GM18870 (cell line): Measurements from ENCODE around the gene KIR2DL4.
"Not testable (repeated sequence)": the region's sequence is repeated elsewhere in the genome, so short reads cannot be mapped to it uniquely, and the experiment has no call there.

Source experiments
- ATAC-seq: cut with Tn5 transposase; IDR thresholded peaks from one replicate; pipeline ENCODE4 v1.9.1; 2021; ENCODE audit warnings: moderate library complexity; ENCODE audit not compliant: unreplicated experiment

The KIR2DL4 gene

GRCh38 chr19:54804101-54804500, 691 bp downstream of the KIR2DL4 start:
- no peak for ATAC-seq

GRCh38 chr19:54804571-54804970, 1.2 kb downstream of the KIR2DL4 start:
- no peak for ATAC-seq

- no peak for ATAC-seq
These were observed 2.5 kb downstream of the KIR2DL4 start for GRCh38 chr19:54805665-54806515.

GRCh38 chr19:54806516-54806838, 3.1 kb downstream of the KIR2DL4 start:
- ATAC-seq = no peak

GRCh38 chr19:54814571-54814970, 11.2 kb downstream of the KIR2DL4 start:
- not testable (repeated sequence) for ATAC-seq

- ATAC-seq = not testable (repeated sequence)
These were observed 12.8 kb downstream of the KIR2DL4 start, which contains the start of gene KIR3DL1 for GRCh38 chr19:54816251-54816650. KIR3DL1 (plus strand) TSS chr19:54816468.

GRCh38 chr19:54817670-54818536, 14.5 kb downstream of the KIR2DL4 start:
- ATAC-seq = no peak

GRCh38 chr19:54824416-54824815, 21.0 kb downstream of the KIR2DL4 start:
- ATAC-seq = not testable (repeated sequence)

- ATAC-seq = not testable (repeated sequence)
These were observed 21.9 kb downstream of the KIR2DL4 start for GRCh38 chr19:54825326-54825725.

- ATAC-seq = not testable (repeated sequence)
These were observed 24.7 kb downstream of the KIR2DL4 start for GRCh38 chr19:54828064-54828463.

- ATAC-seq = not testable (repeated sequence)
These were observed 29.1 kb downstream of the KIR2DL4 start, which contains the start of gene KIR2DS4 for GRCh38 chr19:54832496-54832895. KIR2DS4 (plus strand) TSS chr19:54832676.

- not testable (repeated sequence) for ATAC-seq
These were observed 31.7 kb downstream of the KIR2DL4 start for GRCh38 chr19:54835126-54835525.

GRCh38 chr19:54837522-54837921, 34.1 kb downstream of the KIR2DL4 start:
- not testable (repeated sequence) for ATAC-seq

GRCh38 chr19:54843171-54843570, 39.8 kb downstream of the KIR2DL4 start:
- not testable (repeated sequence) for ATAC-seq

- ATAC-seq = not testable (repeated sequence)
These were observed 46.7 kb downstream of the KIR2DL4 start, which contains the start of gene KIR3DL2 for GRCh38 chr19:54850061-54850640. KIR3DL2 (plus strand) TSS chr19:54850443; CDS start chr19:54850476, 33 bp downstream.

- ATAC-seq = no peak
These were observed 47.5 kb downstream of the KIR2DL4 start for GRCh38 chr19:54850930-54851329.

GRCh38 chr19:54851353-54851752, 47.9 kb downstream of the KIR2DL4 start:
- no peak for ATAC-seq

GRCh38 chr19:54855241-54855640, 51.8 kb downstream of the KIR2DL4 start:
- ATAC-seq = not testable (repeated sequence)

- ATAC-seq = not testable (repeated sequence)
These were observed 55.1 kb downstream of the KIR2DL4 start for GRCh38 chr19:54858476-54858875.

GRCh38 chr19:54859421-54859820, 56.0 kb downstream of the KIR2DL4 start:
- not testable (repeated sequence) for ATAC-seq

GRCh38 chr19:54863459-54863858, 60.0 kb downstream of the KIR2DL4 start:
- not testable (repeated sequence) for ATAC-seq
